Measurements from ENCODE around the gene MEOX1. TPM values are rescaled to one million over a fixed set of nuclear protein-coding genes. Genes with fewer than 3 reads are reported as not detected.

The MEOX1 gene
- total and polyA plus RNA-seq, 2 of the 13 experiments (the other 11 are each of a cell fraction or from before 2014, with no cell fraction given): not detected

- Histone ChIP-seq H3K4me3 (replicated peaks in 1 of 3; ENCODE audit: insufficient read depth in 1 of 3, low read depth in 2 of 3, low read length in 3 of 3) (no peak overlapping the region), H3K79me2 (ENCODE audit: insufficient read depth, low read length) (no peaks in the 10 kb centered on the region), H3K27ac (ENCODE audit: extremely low read length, insufficient read depth, low read length) (no peak overlapping the region), H3K27me3 (ENCODE audit: control insufficient read depth in 1 of 2, insufficient read depth in 2 of 2, low read length in 2 of 2) (peaks cover 10 to 21% of the 10 kb centered on the region in 2 experiments; a peak in 3 of 5 replicates), H2AFZ (ENCODE audit: low read length) (no peak overlapping the region), H3K4me1 (ENCODE audit: insufficient read depth, low read length) (peaks cover 10% of the 10 kb centered on the region), H3K9ac (ENCODE audit: insufficient read depth, low read depth, low read length) (no peak overlapping the region), H3K9me3 (ENCODE audit: low read length) (no peaks in the 10 kb centered on the region), H3K4me2 (ENCODE audit: low read depth, low read length) (no peak overlapping the region), H4K20me1 (ENCODE audit: insufficient read depth, low read length) (no peaks in the 10 kb centered on the region), H3K36me3 (replicated peaks in 1 of 2; ENCODE audit: control insufficient read depth in 1 of 2, insufficient read depth in 2 of 2, low read length in 2 of 2) (no peaks in the 10 kb centered on the region)
- WGBS (ENCODE audit: low lambda C conversion rate): 36% methylated on average over 8 of the region's 8 CpGs
- BruUV-seq (replicated peaks): no TSS peak
- CTCF ChIA-PET (ENCODE audit: low intra/inter-chr PET ratio, low total read pairs): no interaction called here
- TF ChIP-seq GABPA (IDR thresholded peaks at IDR 0.05; ENCODE audit: low read depth, low read length): no peak
- no peak for TF ChIP-seq GABPA (CRISPR knock-in tag; IDR thresholded peaks at IDR 0.05; ENCODE audit: low read depth)
- TF ChIP-seq PHF21A (CRISPR knock-in tag; IDR thresholded peaks at IDR 0.05): 0 out of 2 replicates have a peak, but pooled peaks have one; percentile 19
- intact Hi-C loops (cut with micrococcal nuclease; ENCODE audit: unreplicated experiment): no loop called here
- POLR2A ChIA-PET: interaction anchor here (1.3 kb wide), 1 partner anchor 33 kb away, joined by 3 read pairs; no protein-coding TSS in a partner anchor
- in situ Hi-C loops (cut with HindIII; ENCODE audit: extremely low pct_ligation_motif_present, low pct_unique_long_range_greater_than_20kb): no loop called here
- DNase-seq (ENCODE audit: low spot score) (no peak), ATAC-seq (peak; percentile 17; the same call in 1 of the 3 replicates), FAIRE-seq (no peak)
These were observed 21.1 kb downstream of the MEOX1 start for GRCh38 chr17:43640491-43641252.

GRCh38 chr17:43637563-43638323, 24.0 kb downstream of the MEOX1 start:
- no peak overlapping the region for H3K9ac ChIP-seq (ENCODE audit: insufficient read depth, low read depth, low read length)
- no peak for TF ChIP-seq ZMYM4 (CRISPR knock-in tag; IDR thresholded peaks at IDR 0.05)
- TF ChIP-seq ZNF678 (CRISPR knock-in tag; IDR thresholded peaks at IDR 0.05): no peak
- no peak for TF ChIP-seq NCOA5 (CRISPR knock-in tag; IDR thresholded peaks at IDR 0.05)
- TF ChIP-seq RBFOX2 (IDR thresholded peaks at IDR 0.05; ENCODE audit: low read depth, low read length): no peak
- no peak for TF ChIP-seq HNRNPUL1 (IDR thresholded peaks at IDR 0.05; ENCODE audit: low read depth, low read length)
- no peak for TF ChIP-seq CEBPB (IDR thresholded peaks at IDR 0.05; ENCODE audit: borderline replicate concordance, low read depth, low read length)
- no peak for TF ChIP-seq HIVEP1 (CRISPR knock-in tag; IDR thresholded peaks at IDR 0.05)
- TF ChIP-seq ZSCAN21 (CRISPR knock-in tag; IDR thresholded peaks at IDR 0.05; ENCODE audit: borderline replicate concordance): no peak
- TF ChIP-seq TCF7 (IDR thresholded peaks at IDR 0.05; ENCODE audit: low read depth): no peak
- TF ChIP-seq MXD1 (CRISPR knock-in tag; IDR thresholded peaks at IDR 0.05): no peak
- no peak for TF ChIP-seq KDM4B (CRISPR knock-in tag; IDR thresholded peaks at IDR 0.05)
- TF ChIP-seq HHEX (CRISPR knock-in tag; IDR thresholded peaks at IDR 0.05): no peak
- H2AFZ ChIP-seq (ENCODE audit: low read length): no peak overlapping the region
- H4K20me1 ChIP-seq (ENCODE audit: insufficient read depth, low read length): no peaks in the 10 kb centered on the region
- 58% methylated on average over 13 of the region's 13 CpGs for WGBS (ENCODE audit: low lambda C conversion rate)
- in situ Hi-C loops (cut with HindIII; ENCODE audit: extremely low pct_ligation_motif_present, low pct_unique_long_range_greater_than_20kb): no loop called here
- no peak for FAIRE-seq
- POLR2A ChIA-PET: no interaction called here
- no peaks in the 10 kb centered on the region for H3K9me3 ChIP-seq (ENCODE audit: low read length)
- H3K36me3 ChIP-seq (replicated peaks in 1 of 2; ENCODE audit: control insufficient read depth in 1 of 2, insufficient read depth in 2 of 2, low read length in 2 of 2): no peaks in the 10 kb centered on the region
- H3K4me1 ChIP-seq (ENCODE audit: insufficient read depth, low read length): peaks cover 39% of the 10 kb centered on the region
- H3K27ac ChIP-seq (ENCODE audit: extremely low read length, insufficient read depth, low read length): no peak overlapping the region
- H3K4me3 ChIP-seq (replicated peaks in 1 of 3; ENCODE audit: insufficient read depth in 1 of 3, low read depth in 2 of 3, low read length in 3 of 3): no peak overlapping the region
- CTCF ChIA-PET (ENCODE audit: low intra/inter-chr PET ratio, low total read pairs): no interaction called here
- BruUV-seq (replicated peaks): no TSS peak
- H3K4me2 ChIP-seq (ENCODE audit: low read depth, low read length): no peak overlapping the region
- no peaks in the 10 kb centered on the region for H3K79me2 ChIP-seq (ENCODE audit: insufficient read depth, low read length)
- DNase-seq (ENCODE audit: low spot score): no peak
- peaks cover 7 to 21% of the 10 kb centered on the region in 2 experiments; a peak in 2 of 5 replicates for H3K27me3 ChIP-seq (ENCODE audit: control insufficient read depth in 1 of 2, insufficient read depth in 2 of 2, low read length in 2 of 2)
- intact Hi-C loops (cut with micrococcal nuclease; ENCODE audit: unreplicated experiment): no loop called here
- no peak for ATAC-seq
